GM12865 (cell line): ENCODE data around the gene BACE2.

Experiments
- DNase-seq: peaks from one replicate; pipeline ENCODE4 v3.0.0; 2010; ENCODE audit warnings: low read depth
- H3K4me3 ChIP-seq: 2 replicates; pipeline ENCODE4 v1.5.1; 2011; ENCODE audit warnings: mild to moderate bottlenecking, low read depth, low read length, control low read depth
- TF ChIP-seq, protein P1 (sequence below): IDR thresholded peaks from 2 replicates; pipeline ENCODE4 v1.5.1; 2011; ENCODE audit warnings: low read length, control low read depth, low read depth, inconsistent platforms; ENCODE audit not compliant: insufficient read depth; ENCODE audit errors: missing control alignments

The BACE2 gene

GRCh38 chr21:41210426-41211059 is 42.6 kb downstream of the BACE2 start:
- TF ChIP-seq, protein P1, sequence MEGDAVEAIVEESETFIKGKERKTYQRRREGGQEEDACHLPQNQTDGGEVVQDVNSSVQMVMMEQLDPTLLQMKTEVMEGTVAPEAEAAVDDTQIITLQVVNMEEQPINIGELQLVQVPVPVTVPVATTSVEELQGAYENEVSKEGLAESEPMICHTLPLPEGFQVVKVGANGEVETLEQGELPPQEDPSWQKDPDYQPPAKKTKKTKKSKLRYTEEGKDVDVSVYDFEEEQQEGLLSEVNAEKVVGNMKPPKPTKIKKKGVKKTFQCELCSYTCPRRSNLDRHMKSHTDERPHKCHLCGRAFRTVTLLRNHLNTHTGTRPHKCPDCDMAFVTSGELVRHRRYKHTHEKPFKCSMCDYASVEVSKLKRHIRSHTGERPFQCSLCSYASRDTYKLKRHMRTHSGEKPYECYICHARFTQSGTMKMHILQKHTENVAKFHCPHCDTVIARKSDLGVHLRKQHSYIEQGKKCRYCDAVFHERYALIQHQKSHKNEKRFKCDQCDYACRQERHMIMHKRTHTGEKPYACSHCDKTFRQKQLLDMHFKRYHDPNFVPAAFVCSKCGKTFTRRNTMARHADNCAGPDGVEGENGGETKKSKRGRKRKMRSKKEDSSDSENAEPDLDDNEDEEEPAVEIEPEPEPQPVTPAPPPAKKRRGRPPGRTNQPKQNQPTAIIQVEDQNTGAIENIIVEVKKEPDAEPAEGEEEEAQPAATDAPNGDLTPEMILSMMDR = no peak

GRCh38 chr21:41211060-41211805 is 43.3 kb downstream of the BACE2 start:
- H3K4me3 ChIP-seq = no peak overlapping the region
- TF ChIP-seq, protein P1 = no peak
- DNase-seq = no peak

More at GRCh38 chr21:41210426-41211059, 42.6 kb downstream of the BACE2 start:
- no peak overlapping the region for H3K4me3 ChIP-seq
- DNase-seq = no peak

DNA sequence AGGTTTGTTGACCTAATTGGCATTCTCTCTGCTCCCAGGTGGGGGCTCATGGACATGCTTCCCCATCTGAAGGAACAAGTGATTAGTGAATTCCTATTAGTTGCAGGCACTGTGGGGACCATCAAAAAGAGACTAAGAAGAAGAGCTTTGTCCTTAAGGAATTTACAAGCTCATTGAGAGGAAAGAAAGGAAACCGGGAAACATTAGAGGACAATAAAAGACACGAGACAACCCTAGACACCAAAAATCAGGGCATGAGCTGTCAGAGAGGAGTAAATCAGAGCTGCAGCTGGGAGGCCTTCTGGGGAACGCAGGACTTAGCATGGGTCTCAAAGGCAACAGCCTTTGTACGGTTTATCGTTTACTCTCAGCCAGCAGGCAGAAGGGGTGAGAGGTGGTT is 45.1 kb downstream of the BACE2 start:
- H3K4me3 ChIP-seq = no peak overlapping the region
- TF ChIP-seq, protein P1 = no peak
- no peak for DNase-seq

DNA sequence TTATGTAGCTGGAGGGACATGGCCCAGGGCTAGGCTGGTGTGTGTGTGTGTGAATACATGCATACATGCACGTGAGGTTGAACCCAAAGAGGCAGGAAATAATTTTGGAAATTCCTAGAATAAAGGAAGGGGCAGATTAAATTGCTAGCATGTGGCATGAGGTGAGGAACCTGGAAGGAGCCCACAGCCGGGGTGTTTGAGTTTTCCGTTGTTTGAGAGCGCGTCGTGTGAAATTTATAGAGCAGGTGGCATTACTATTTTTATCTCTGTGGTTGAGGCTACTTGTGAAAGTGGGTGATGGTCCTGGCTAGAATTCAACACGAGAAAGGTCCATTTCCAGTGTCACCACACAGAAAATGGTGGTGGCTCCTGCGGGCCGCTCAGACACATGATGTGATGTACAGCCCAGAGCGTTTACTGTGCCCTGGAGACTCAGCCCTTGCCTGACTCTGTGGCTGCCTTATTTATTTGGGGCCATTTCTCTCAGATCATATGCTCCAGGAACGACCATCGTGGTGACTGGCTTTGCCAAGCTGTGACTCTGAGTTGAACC is 48.0 kb downstream of the BACE2 start:
- DNase-seq = no peak
- H3K4me3 ChIP-seq = no peak overlapping the region
- TF ChIP-seq, protein P1 = no peak

DNA sequence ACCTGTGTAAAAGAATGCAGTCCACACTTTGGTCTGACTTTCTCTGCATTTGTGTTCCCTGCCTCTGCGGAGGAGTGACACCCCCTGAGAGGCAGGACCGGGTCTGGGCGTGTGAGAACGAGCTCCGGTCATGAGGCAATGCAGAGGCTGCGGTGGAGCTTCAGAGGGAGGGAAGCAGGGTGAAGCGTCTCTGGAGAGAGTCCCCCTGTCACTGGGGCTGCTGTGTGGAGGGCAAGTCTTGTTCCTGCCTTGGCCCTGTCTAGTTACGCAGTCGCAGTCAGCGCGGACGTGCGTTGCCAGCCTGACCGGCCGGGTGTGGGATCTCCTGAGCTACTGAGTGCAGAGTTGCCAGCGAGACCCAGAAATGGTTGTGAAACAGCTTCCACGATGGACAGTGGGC is 48.5 kb downstream of the BACE2 start:
- TF ChIP-seq, protein P1 = no peak
- no peak overlapping the region for H3K4me3 ChIP-seq
- DNase-seq = no peak

DNA sequence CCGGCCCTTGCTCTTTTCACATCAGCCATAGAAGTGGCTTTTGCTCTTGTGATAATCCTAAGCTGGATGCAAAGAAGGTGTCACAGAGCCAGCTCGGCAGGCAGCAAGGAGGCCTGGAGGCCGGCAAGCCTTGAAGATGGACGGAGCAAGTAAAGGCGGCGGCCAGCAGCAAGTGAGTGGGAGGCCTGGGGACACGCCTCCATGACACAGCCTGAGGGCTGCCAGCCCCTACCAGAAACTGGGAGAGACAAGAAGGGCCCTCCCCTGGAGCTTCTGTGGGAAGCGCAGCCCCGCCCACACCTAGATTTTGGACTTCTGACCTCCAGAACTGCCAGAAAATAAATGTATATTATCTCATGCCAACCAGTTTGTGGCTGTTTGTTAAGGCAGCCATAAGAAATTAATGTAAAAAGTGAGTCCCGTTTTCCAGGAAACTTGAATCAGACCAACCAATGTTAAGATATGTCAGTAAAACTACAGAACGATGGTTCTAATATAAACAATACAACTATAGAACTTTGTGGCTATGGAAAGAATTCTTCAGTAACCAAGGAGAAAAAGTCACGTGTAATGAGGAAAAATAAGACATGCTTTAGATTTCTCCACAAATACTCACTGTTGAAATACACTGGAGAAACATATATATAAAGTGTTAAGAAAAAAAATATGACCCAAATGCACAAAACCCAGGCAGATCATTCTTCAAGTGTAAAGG is 49.9 kb downstream of the BACE2 start:
- TF ChIP-seq, protein P1 = no peak
- H3K4me3 ChIP-seq = no peak overlapping the region
- no peak for DNase-seq
